ENCODE results near the gene MAPKAP1. TPM values are rescaled to one million over a fixed set of nuclear protein-coding genes. Genes with fewer than 3 reads are reported as not detected.
A peak's percentile ranks its signal among the peaks of the same experiment; 100 is the strongest.

MAPKAP1 gene
- total RNA-seq, 1 donor from 2014 or later, result 84.9 TPM

- ChIA-PET CTCF (interaction anchor here (1.4 kb wide), 1 partner anchor 19 kb away, joined by 4 read pairs; no protein-coding TSS in a partner anchor), POLR2A (interaction anchor here (0.5 to 3.7 kb wide), 3 partner anchors 20 to 994 kb away, joined by 3 to 24 read pairs (median 3); partner anchors contain the start of gene MAPKAP1)
- Mint-ChIP-seq H3K4me1 (peaks cover 67% of the 10 kb centered on the region), H3K27me3 (no peaks in the 10 kb centered on the region), H3K9me3 (no peaks in the 10 kb centered on the region), H3K27ac (peak overlapping the region; percentile 15), H3K36me3 (ENCODE audit: low read depth) (peaks cover 28% of the 10 kb centered on the region), H3K4me3 (no peak overlapping the region)
- ATAC-seq (ENCODE audit: low read depth), result no peak
- intact Hi-C loops (cut with micrococcal nuclease), result loop anchor here (5.0 kb wide), 1 partner anchor 90 kb away; no protein-coding TSS in a partner anchor
- TF ChIP-seq, protein P1, sequence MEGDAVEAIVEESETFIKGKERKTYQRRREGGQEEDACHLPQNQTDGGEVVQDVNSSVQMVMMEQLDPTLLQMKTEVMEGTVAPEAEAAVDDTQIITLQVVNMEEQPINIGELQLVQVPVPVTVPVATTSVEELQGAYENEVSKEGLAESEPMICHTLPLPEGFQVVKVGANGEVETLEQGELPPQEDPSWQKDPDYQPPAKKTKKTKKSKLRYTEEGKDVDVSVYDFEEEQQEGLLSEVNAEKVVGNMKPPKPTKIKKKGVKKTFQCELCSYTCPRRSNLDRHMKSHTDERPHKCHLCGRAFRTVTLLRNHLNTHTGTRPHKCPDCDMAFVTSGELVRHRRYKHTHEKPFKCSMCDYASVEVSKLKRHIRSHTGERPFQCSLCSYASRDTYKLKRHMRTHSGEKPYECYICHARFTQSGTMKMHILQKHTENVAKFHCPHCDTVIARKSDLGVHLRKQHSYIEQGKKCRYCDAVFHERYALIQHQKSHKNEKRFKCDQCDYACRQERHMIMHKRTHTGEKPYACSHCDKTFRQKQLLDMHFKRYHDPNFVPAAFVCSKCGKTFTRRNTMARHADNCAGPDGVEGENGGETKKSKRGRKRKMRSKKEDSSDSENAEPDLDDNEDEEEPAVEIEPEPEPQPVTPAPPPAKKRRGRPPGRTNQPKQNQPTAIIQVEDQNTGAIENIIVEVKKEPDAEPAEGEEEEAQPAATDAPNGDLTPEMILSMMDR (IDR thresholded peaks at IDR 0.05), result no peak
- no peak for DNase-seq
These were observed 54.8 kb downstream of the MAPKAP1 start for GRCh38 chr9:125652233-125652594.

DNA sequence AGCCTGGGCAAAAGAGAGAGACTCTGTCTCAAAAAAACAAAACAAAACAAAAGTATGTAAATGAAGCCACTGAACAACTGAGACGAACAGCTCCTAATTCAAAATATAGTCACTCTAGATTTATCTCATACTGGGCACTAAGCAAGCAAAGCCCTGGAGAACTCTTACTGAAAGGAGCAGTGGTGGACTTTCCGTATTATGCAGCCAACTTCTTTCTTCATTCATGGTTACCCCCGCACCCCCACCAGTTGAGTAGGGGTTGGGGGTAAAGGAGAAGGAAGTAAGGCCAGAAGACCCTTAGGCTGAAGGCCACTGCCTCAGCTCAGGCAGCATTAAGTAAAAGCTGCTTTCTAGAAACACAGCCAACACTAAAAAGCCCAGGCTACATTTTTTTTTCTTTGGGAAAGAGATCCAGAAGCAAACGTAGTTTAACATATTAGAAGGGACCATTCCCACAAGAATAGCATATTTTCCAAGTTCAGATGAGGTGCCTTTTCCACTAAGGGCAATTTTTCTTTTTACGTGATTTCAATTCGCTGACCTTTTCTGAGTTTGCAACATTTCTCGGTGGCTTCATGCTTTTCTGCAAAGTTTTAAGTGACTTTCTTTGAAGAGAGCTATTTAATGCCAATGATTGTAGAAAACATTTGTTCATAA, 55.3 kb downstream of the MAPKAP1 start:
- Mint-ChIP-seq H3K4me3 (no peak overlapping the region), H3K9me3 (no peaks in the 10 kb centered on the region), H3K27ac (peak overlapping the region; percentile 86), H3K36me3 (ENCODE audit: low read depth) (peaks cover 25% of the 10 kb centered on the region), H3K27me3 (no peaks in the 10 kb centered on the region), H3K4me1 (peaks cover 72% of the 10 kb centered on the region)
- ChIA-PET CTCF (interaction anchor here (1.4 kb wide), 1 partner anchor 19 kb away, joined by 4 read pairs; no protein-coding TSS in a partner anchor), POLR2A (interaction anchor here (0.7 to 3.7 kb wide), 4 partner anchors 19 to 97 kb away, joined by 3 to 24 read pairs (median 10); partner anchors contain the start of gene MAPKAP1)
- intact Hi-C loops (cut with micrococcal nuclease), result loop anchor here (5.0 kb wide), 1 partner anchor 89 kb away; no protein-coding TSS in a partner anchor
- ATAC-seq (ENCODE audit: low read depth), result no peak
- DNase-seq, result no peak
- TF ChIP-seq, protein P1 (IDR thresholded peaks at IDR 0.05), result no peak

GRCh38 chr9:125650271-125650737, 56.7 kb downstream of the MAPKAP1 start:
- intact Hi-C loops (cut with micrococcal nuclease), result loop anchor here (1.0 to 5.0 kb wide), 5 partner anchors 18 to 96 kb away; no protein-coding TSS in a partner anchor
- TF ChIP-seq, protein P1 (IDR thresholded peaks at IDR 0.05), result no peak
- CTCF ChIA-PET, result interaction anchor here (0.9 to 1.5 kb wide), 5 partner anchors 14 to 91 kb away, joined by 3 to 8 read pairs (median 4); no protein-coding TSS in a partner anchor
- DNase-seq, result no peak
- Mint-ChIP-seq H3K9me3 (no peaks in the 10 kb centered on the region), H3K4me1 (peaks cover 86% of the 10 kb centered on the region), H3K4me3 (peak overlapping the region; percentile 59), H3K27ac (peak overlapping the region; percentile 86), H3K36me3 (ENCODE audit: low read depth) (peaks cover 13% of the 10 kb centered on the region), H3K27me3 (no peaks in the 10 kb centered on the region)
- POLR2A ChIA-PET, result interaction anchor here (0.6 to 3.7 kb wide), 15 partner anchors 14 to 180 kb away, joined by 3 to 24 read pairs (median 4); partner anchors contain the start of genes MAPKAP1 and PBX3
- peak; percentile 93 for ATAC-seq (ENCODE audit: low read depth)

GRCh38 chr9:125649826-125650225, 57.2 kb downstream of the MAPKAP1 start:
- intact Hi-C loops (cut with micrococcal nuclease), result loop anchor here (1.0 to 5.0 kb wide), 5 partner anchors 18 to 96 kb away; no protein-coding TSS in a partner anchor
- Mint-ChIP-seq H3K27me3 (no peaks in the 10 kb centered on the region), H3K4me3 (peak overlapping the region; percentile 59), H3K4me1 (peaks cover 91% of the 10 kb centered on the region), H3K36me3 (ENCODE audit: low read depth) (peaks cover 13% of the 10 kb centered on the region), H3K9me3 (no peaks in the 10 kb centered on the region), H3K27ac (peak overlapping the region; percentile 86)
- ATAC-seq (ENCODE audit: low read depth) (no peak), DNase-seq (no peak)
- ChIA-PET POLR2A (interaction anchor here (0.8 to 3.7 kb wide), 14 partner anchors 13 to 180 kb away, joined by 3 to 24 read pairs (median 4); partner anchors contain the start of genes MAPKAP1 and PBX3), CTCF (interaction anchor here (0.9 to 1.5 kb wide), 5 partner anchors 13 to 91 kb away, joined by 3 to 8 read pairs (median 4); no protein-coding TSS in a partner anchor)
- TF ChIP-seq, protein P1 (IDR thresholded peaks at IDR 0.05), result no peak

DNA sequence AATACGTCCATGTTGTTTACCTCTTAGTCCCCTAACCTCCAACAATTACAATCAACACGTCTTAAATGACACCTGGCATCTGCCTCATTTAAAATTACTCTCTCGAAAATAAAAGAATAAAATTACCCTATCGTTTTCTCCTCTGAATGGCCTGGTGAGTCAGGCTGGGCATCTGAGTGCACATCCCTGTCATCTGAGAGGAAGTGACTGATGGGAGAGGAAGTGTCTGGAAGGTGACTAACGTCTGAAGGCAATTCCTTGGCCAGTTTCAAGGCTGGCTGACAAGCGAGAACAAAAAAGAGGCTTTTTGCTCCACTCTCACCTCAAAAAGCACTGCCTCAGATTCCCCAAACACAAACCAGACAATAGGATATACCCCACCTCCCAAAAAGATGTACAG, 57.7 kb downstream of the MAPKAP1 start:
- Mint-ChIP-seq H3K36me3 (ENCODE audit: low read depth) (peaks cover 13% of the 10 kb centered on the region), H3K9me3 (no peaks in the 10 kb centered on the region), H3K4me3 (peak overlapping the region; percentile 59), H3K4me1 (peaks cover 96% of the 10 kb centered on the region), H3K27me3 (no peaks in the 10 kb centered on the region), H3K27ac (peak overlapping the region; percentile 86)
- TF ChIP-seq, protein P1 (IDR thresholded peaks at IDR 0.05), result no peak
- DNase-seq, result no peak
- ATAC-seq (ENCODE audit: low read depth), result peak; percentile 19
- ChIA-PET CTCF (interaction anchor here (1.5 kb wide), 1 partner anchor 90 kb away, joined by 3 read pairs; no protein-coding TSS in a partner anchor), POLR2A (interaction anchor here (1.2 to 3.7 kb wide), 2 partner anchors 17 to 50 kb away, joined by 4 to 24 read pairs; no protein-coding TSS in a partner anchor)
- intact Hi-C loops (cut with micrococcal nuclease), result no loop called here
